ENCODE results near the gene DCAF5.

DNA sequence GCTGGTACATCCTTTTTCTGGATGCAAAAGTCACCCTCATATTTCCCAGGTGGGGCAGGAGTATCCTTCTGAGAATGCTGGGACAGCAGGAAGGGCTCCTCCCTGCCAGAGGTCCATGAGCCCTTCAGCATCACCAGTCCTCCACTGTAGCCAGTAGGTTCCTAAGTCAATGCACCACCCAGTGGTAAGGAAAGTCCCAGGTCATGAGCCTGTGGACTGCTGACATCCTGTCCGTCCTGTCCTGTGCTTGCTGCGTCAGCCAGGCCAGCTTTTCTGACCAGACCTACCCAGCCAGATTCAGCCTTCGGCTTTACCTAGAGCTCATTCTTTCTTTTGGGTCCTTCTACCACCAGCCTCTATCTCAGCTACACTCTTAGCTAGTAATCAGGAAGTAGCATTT, 150.8 kb downstream of the DCAF5 start:
- TF ChIP-seq, protein P1, sequence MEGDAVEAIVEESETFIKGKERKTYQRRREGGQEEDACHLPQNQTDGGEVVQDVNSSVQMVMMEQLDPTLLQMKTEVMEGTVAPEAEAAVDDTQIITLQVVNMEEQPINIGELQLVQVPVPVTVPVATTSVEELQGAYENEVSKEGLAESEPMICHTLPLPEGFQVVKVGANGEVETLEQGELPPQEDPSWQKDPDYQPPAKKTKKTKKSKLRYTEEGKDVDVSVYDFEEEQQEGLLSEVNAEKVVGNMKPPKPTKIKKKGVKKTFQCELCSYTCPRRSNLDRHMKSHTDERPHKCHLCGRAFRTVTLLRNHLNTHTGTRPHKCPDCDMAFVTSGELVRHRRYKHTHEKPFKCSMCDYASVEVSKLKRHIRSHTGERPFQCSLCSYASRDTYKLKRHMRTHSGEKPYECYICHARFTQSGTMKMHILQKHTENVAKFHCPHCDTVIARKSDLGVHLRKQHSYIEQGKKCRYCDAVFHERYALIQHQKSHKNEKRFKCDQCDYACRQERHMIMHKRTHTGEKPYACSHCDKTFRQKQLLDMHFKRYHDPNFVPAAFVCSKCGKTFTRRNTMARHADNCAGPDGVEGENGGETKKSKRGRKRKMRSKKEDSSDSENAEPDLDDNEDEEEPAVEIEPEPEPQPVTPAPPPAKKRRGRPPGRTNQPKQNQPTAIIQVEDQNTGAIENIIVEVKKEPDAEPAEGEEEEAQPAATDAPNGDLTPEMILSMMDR (conservative IDR thresholded peaks at IDR 0.05; ENCODE audit: low read depth, low read length) = no peak; the same call in 1 of the 2 replicates
- TF ChIP-seq EZH2 (IDR thresholded peaks at IDR 0.05; ENCODE audit: borderline replicate concordance, low read depth, low read length, poor library complexity, severe bottlenecking) = no peak

Data from A673 (cell line).